Fibroblast of the aortic adventitia (primary cell): ENCODE results near the gene KIF16B. TPM values are rescaled to one million over a fixed set of nuclear protein-coding genes. Genes with fewer than 3 reads are reported as not detected.

Source experiments
- DNase-seq: peaks from one replicate; pipeline ENCODE4 v3.0.0-alpha.2; 2010; ENCODE audit warnings: low read depth
- H3K4me3 ChIP-seq: 2 replicates; pipeline ENCODE4 v1.5.1; 2011; ENCODE audit warnings: low read depth, mild to moderate bottlenecking, control low read depth, low read length, moderate library complexity
- CTCF ChIP-seq: IDR thresholded peaks from 2 replicates; pipeline ENCODE4 v1.5.1; 2011; ENCODE audit warnings: mild to moderate bottlenecking, low read length, control low read depth, inconsistent platforms; ENCODE audit not compliant: insufficient read depth
- total RNA-seq: library from RNA; depleted of rRNA; stranded (reverse); fragments of >200 nt; gene quantifications from 2 replicates; pipeline ENCODE4 v1.2.3, GENCODE V29; 2012; ENCODE audit warnings: low replicate concordance

Gene KIF16B
- total RNA-seq, 1 donor, result 14.5 TPM

DNA sequence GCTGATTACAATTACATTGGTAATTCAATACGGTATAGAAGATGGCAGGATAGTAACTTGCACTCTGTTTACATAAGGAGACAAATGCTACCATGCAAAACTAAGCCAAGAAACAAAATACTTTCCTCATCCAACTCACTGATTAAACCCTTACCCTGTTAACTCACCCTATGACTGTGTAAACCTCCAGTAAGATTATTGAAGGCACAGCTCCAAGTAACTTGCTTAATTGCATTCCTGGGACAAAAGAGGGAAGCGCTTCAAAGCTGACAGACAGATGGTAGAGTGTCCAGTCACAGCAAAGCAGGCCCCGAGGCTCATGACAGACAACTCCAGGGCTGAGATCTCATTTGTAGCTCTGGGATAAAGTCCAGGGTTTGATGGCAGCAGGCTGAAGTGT lies 6.9 kb upstream of the KIF16B start:
- H3K4me3 ChIP-seq, result no peak overlapping the region
- DNase-seq, result peak; percentile 80
- no peak for TF ChIP-seq CTCF

DNA sequence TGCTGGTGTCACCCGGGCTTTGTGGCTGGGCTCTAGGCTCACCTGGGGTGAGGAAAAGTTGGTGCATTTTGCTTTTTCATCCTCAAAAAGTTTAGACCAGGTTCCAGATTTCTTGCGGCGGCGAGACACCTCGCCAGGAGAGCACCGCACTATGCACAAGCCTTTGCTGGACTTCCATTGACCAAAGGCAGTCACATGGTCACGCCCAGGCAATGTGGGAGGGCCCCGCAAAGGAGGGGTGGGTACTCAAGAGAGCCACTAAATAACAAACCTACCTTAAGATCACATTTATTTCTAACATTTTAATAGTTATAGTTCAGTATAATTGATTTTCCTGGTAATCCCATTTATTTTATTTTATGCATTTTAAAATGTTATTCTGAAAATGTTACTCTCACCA lies 3.0 kb upstream of the KIF16B start:
- no peak for TF ChIP-seq CTCF
- no peak for DNase-seq
- no peak overlapping the region for H3K4me3 ChIP-seq

- H3K4me3 ChIP-seq, result peak overlapping the region; percentile 64
- no peak for TF ChIP-seq CTCF
- no peak for DNase-seq
These were observed 2.3 kb upstream of the KIF16B start for GRCh38 chr20:16575390-16576140.

DNA sequence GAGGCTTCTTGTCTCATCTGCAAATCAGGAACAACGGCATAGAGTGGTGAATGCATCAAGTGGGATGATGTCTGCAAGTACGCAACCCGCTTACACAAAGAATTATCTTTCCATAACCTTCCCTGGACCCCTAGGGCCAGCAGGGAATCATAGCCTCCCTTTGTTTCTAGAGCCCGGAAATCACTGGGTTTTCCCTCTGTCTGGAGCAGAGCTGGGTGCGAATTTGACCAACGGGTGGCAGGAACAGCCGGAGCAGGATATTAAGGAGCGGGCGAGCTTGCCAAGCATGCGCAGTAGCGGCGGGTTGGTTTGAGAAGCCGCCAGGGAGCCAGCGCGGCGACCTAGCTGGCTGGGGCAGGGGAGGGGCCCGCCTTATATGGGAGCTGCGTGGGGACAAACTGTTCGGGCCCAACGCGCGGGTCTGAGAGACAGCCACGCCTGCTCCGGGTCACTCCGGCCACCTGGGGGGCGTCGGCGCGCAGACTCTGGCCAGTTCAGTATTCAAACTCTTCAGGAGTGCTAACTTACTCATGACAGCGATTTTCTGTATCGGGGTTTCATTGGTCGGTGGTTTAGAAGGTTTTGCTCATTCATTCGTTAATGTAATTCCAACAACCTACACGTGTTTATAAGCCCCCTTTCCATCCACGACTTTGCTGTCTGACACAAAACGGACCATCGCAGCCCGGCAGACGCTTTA lies 1.6 kb upstream of the KIF16B start:
- peak overlapping the region; percentile 64 for H3K4me3 ChIP-seq
- TF ChIP-seq CTCF, result no peak
- DNase-seq, result peak; percentile 65

- TF ChIP-seq CTCF, result no peak
- DNase-seq, result no peak
- no peak overlapping the region for H3K4me3 ChIP-seq
These were observed 1.9 kb downstream of the KIF16B start for GRCh38 chr20:16571333-16571732.

DNA sequence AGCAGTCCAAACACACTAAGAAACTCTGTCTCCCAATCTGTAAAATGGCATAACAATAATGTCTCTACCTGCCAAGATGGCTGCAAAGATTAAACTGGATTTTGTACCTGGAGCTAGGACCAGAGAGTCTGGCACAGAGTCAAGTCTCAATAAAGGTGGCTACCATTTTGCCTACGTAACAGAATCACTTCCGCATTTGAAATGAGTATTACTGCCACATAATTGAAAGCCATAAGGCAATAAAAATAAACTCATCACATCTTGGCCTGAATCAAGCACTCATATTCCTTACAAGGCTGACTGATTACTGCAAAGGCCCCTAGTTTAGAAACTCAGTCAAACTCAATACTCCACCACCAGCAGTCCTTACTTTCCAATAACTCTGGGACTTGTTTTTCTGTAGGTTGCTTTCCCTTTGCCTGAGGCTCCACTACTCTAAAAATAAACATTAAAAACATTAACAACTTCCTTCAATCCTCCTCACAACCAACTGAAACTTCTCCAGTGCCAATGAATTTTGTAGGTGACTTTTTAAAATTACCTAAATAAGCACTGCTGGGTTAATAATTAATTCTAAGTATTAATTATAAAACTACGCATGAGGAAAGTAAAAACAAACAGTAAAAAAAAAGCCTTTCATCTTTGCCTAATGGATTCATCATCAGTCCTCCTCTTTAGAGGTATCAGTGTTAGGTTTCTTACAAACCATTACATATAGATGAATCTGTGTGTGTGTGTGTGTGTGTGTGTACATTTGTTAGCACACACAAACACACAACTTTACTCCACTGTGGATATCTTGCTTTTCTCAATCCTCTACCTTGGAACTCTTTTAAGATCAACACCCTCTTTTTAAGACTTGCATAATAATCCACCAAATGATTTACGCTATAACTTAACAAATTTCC lies 3.7 kb downstream of the KIF16B start:
- no peak for TF ChIP-seq CTCF
- DNase-seq, result no peak
- no peak overlapping the region for H3K4me3 ChIP-seq
